ENCODE results near the gene ZIC5.

The ZIC5 gene

GRCh38 chr13:99923877-99924582 is 47.5 kb downstream of the ZIC5 start:
- Histone ChIP-seq H3K27me3 (ENCODE audit: insufficient read depth, low read length) (peaks cover 40% of the 10 kb centered on the region), H3K4me1 (ENCODE audit: control insufficient read depth, insufficient read depth, low read length, unreplicated experiment) (no peaks in the 10 kb centered on the region)

GRCh38 chr13:99922631-99923404 is 48.7 kb downstream of the ZIC5 start:
- Histone ChIP-seq H3K36me3 (ENCODE audit: insufficient read depth, low read length) (no peaks in the 10 kb centered on the region), H3K27ac (ENCODE audit: low read depth, low read length) (no peak overlapping the region), H2AFZ (ENCODE audit: low read length, unreplicated experiment) (no peak overlapping the region), H3K79me2 (ENCODE audit: control insufficient read depth, insufficient read depth, low read length, unreplicated experiment) (no peaks in the 10 kb centered on the region), H3K4me3 (ENCODE audit: low read depth, low read length) (no peak overlapping the region), H3K27me3 (ENCODE audit: insufficient read depth, low read length) (peaks cover 49% of the 10 kb centered on the region), H3K4me1 (ENCODE audit: control insufficient read depth, insufficient read depth, low read length, unreplicated experiment) (no peaks in the 10 kb centered on the region)

More at GRCh38 chr13:99923877-99924582, 47.5 kb downstream of the ZIC5 start:
- Histone ChIP-seq H3K79me2 (ENCODE audit: control insufficient read depth, insufficient read depth, low read length, unreplicated experiment) (no peaks in the 10 kb centered on the region), H3K4me3 (ENCODE audit: low read depth, low read length) (no peak overlapping the region), H3K27ac (ENCODE audit: low read depth, low read length) (no peak overlapping the region), H3K36me3 (ENCODE audit: insufficient read depth, low read length) (no peaks in the 10 kb centered on the region), H2AFZ (ENCODE audit: low read length, unreplicated experiment) (no peak overlapping the region)

- no peaks in the 10 kb centered on the region for H3K79me2 ChIP-seq (ENCODE audit: control insufficient read depth, insufficient read depth, low read length, unreplicated experiment)
- no peak overlapping the region for H2AFZ ChIP-seq (ENCODE audit: low read length, unreplicated experiment)
- H3K4me3 ChIP-seq (ENCODE audit: low read depth, low read length): no peak overlapping the region
- H3K4me1 ChIP-seq (ENCODE audit: control insufficient read depth, insufficient read depth, low read length, unreplicated experiment): no peaks in the 10 kb centered on the region
- peaks cover 50% of the 10 kb centered on the region for H3K27me3 ChIP-seq (ENCODE audit: insufficient read depth, low read length)
- no peaks in the 10 kb centered on the region for H3K36me3 ChIP-seq (ENCODE audit: insufficient read depth, low read length)
- H3K27ac ChIP-seq (ENCODE audit: low read depth, low read length): no peak overlapping the region
Observed at GRCh38 chr13:99919132-99919531, 52.4 kb downstream of the ZIC5 start.

- H3K79me2 ChIP-seq (ENCODE audit: control insufficient read depth, insufficient read depth, low read length, unreplicated experiment): no peaks in the 10 kb centered on the region
- no peaks in the 10 kb centered on the region for H3K36me3 ChIP-seq (ENCODE audit: insufficient read depth, low read length)
- no peaks in the 10 kb centered on the region for H3K4me1 ChIP-seq (ENCODE audit: control insufficient read depth, insufficient read depth, low read length, unreplicated experiment)
- H2AFZ ChIP-seq (ENCODE audit: low read length, unreplicated experiment): no peak overlapping the region
- H3K27me3 ChIP-seq (ENCODE audit: insufficient read depth, low read length): peaks cover 60% of the 10 kb centered on the region
- no peak overlapping the region for H3K4me3 ChIP-seq (ENCODE audit: low read depth, low read length)
- H3K27ac ChIP-seq (ENCODE audit: low read depth, low read length): no peak overlapping the region
Observed at GRCh38 chr13:99916366-99917103, 55.0 kb downstream of the ZIC5 start.

- H3K27me3 ChIP-seq (ENCODE audit: insufficient read depth, low read length): peaks cover 76% of the 10 kb centered on the region
- no peak overlapping the region for H3K4me3 ChIP-seq (ENCODE audit: low read depth, low read length)
- no peak overlapping the region for H3K27ac ChIP-seq (ENCODE audit: low read depth, low read length)
- H3K36me3 ChIP-seq (ENCODE audit: insufficient read depth, low read length): no peaks in the 10 kb centered on the region
- H2AFZ ChIP-seq (ENCODE audit: low read length, unreplicated experiment): no peak overlapping the region
- no peaks in the 10 kb centered on the region for H3K4me1 ChIP-seq (ENCODE audit: control insufficient read depth, insufficient read depth, low read length, unreplicated experiment)
- H3K79me2 ChIP-seq (ENCODE audit: control insufficient read depth, insufficient read depth, low read length, unreplicated experiment): no peaks in the 10 kb centered on the region
Observed at GRCh38 chr13:99913167-99913566, 58.4 kb downstream of the ZIC5 start.

Measured in ACC112 (cell line).